K562 (cell line): Measurements from ENCODE around the gene SIRT5. TPM values are rescaled to one million over a fixed set of nuclear protein-coding genes. Genes with fewer than 3 reads are reported as not detected.
A peak's percentile ranks its signal among the peaks of the same experiment; 100 is the strongest.

Source experiments
- ATAC-seq: fragments of 200-7000 bp; cut with Tn5 transposase; 3 replicates; pipeline ENCODE4 v1.9.1; 2020; ENCODE audit warnings: moderate library complexity
- BruUV-seq: library from RNA; stranded (reverse); fragments of 400-500 nt; replicated peaks from 2 replicates; lab custom pipeline; 2021; lab: Mats Ljungman, UMichigan
- CTCF ChIA-PET: fragments of 300-600 bp; formaldehyde crosslinking; extraction: SDS; loops from one replicate; lab custom pipeline; 2021; ENCODE audit warnings: low intra/inter-chr PET ratio; lab: Yijun Ruan, JAX
- POLR2A ChIA-PET: fragments of 300-600, 350-650 bp; sonication (Branson Sonifier 250); formaldehyde crosslinking; extraction: SDS; loops from one replicate; lab custom pipeline; 2021; ENCODE audit warnings: antibody characterized with exemption, inconsistent platforms; lab: Yijun Ruan, JAX
- DNase-seq, 4 experiments: peaks; one replicate each; pipeline versions ENCODE4 v3.0.0 to v3.0.0-alpha.2; 2011 to 2018; ENCODE audit warnings: low spot score in 3 of 4, mixed read lengths in 3 of 4; ENCODE audit errors: extremely low read depth in 1 of 4
- FAIRE-seq: peaks from 2 replicates; lab custom pipeline; 2011; peaks lifted over from hg19 to GRCh38; lab: Jason Lieb, UNC
- H2AFZ ChIP-seq: 2 replicates; pipeline ENCODE4 v1.6.0; 2011; ENCODE audit warnings: low read depth, low read length, control low read depth, inconsistent platforms
- H3K27ac ChIP-seq: fragments of 200-600 bp; 3 replicates; pipeline ENCODE4 v1.8.0; 2011; ENCODE audit warnings: low read depth, mild to moderate bottlenecking, control low read depth, inconsistent platforms, low read length, moderate library complexity, mixed read lengths; ENCODE audit errors: extremely low read depth
- H3K27me3 ChIP-seq, 2 experiments: fragments of 300-600 bp in 1 of 2; 2 replicates in 1 of 2; 3 replicates in 1 of 2; pipeline versions ENCODE4 v1.6.0 to v1.8.0; 2011; ENCODE audit warnings: inconsistent platforms in 2 of 2, low read length in 2 of 2, mild to moderate bottlenecking in 1 of 2, mixed read lengths in 1 of 2, moderate library complexity in 1 of 2; ENCODE audit not compliant: control insufficient read depth in 2 of 2, insufficient read depth in 2 of 2
- H3K36me3 ChIP-seq: fragments of 300-600 bp; 3 replicates; pipeline ENCODE4 v1.8.0; 2011; ENCODE audit warnings: mild to moderate bottlenecking, low read length, inconsistent platforms; ENCODE audit not compliant: control insufficient read depth, insufficient read depth
- H3K4me1 ChIP-seq, 2 experiments: fragments of 200-600 bp in 1 of 2; replicated peaks in 1 of 2; 2 replicates in 1 of 2; 3 replicates in 1 of 2; pipeline versions ENCODE4 v1.5.1 to v1.8.0; 2011; ENCODE audit warnings: inconsistent platforms in 2 of 2, low read length in 2 of 2, mild to moderate bottlenecking in 1 of 2, mixed read lengths in 1 of 2, moderate library complexity in 1 of 2; ENCODE audit not compliant: control insufficient read depth in 2 of 2, insufficient read depth in 2 of 2
- H3K4me2 ChIP-seq: 2 replicates; pipeline ENCODE4 v1.6.1; 2011; ENCODE audit warnings: low read length, control low read depth, inconsistent platforms, mixed read lengths; ENCODE audit not compliant: insufficient read depth
- H3K4me3 ChIP-seq: fragments of 200-600 bp; sonication (generic), shearing (Covaris generic); 2 replicates; pipeline ENCODE4 v1.5.1; 2016; ENCODE audit warnings: control low read depth, inconsistent platforms
- H3K79me2 ChIP-seq: fragments of 200-600 bp; 3 replicates; pipeline ENCODE4 v1.8.0; 2011; ENCODE audit warnings: low read length, inconsistent platforms; ENCODE audit not compliant: control insufficient read depth, insufficient read depth
- H3K9ac ChIP-seq, 2 experiments: 2 replicates each; pipeline versions ENCODE4 v1.6.0 to v1.6.1; 2011; ENCODE audit warnings: low read depth in 2 of 2, low read length in 2 of 2, control low read depth in 1 of 2, inconsistent platforms in 1 of 2, mild to moderate bottlenecking in 1 of 2, mixed read lengths in 1 of 2; ENCODE audit not compliant: insufficient read depth in 1 of 2
- H3K9me1 ChIP-seq: one replicate; pipeline ENCODE4 v1.6.0; 2011; ENCODE audit warnings: inconsistent platforms, mild to moderate bottlenecking, low read length, moderate library complexity; ENCODE audit not compliant: control insufficient read depth, insufficient read depth
- H3K9me3 ChIP-seq: replicated peaks from 2 replicates; pipeline ENCODE4 v1.5.1; 2011; ENCODE audit warnings: low read depth, low read length, inconsistent platforms; ENCODE audit not compliant: control insufficient read depth, insufficient read depth
- H4K20me1 ChIP-seq: replicated peaks from 2 replicates; pipeline ENCODE4 v1.6.1; 2011; ENCODE audit warnings: low read length, inconsistent platforms, mixed read lengths; ENCODE audit not compliant: control insufficient read depth, insufficient read depth
- MGA ChIP-seq: fragments of 450-650 bp; IDR thresholded peaks from 2 replicates; pipeline ENCODE4 v1.6.1; 2016; ENCODE audit warnings: mild to moderate bottlenecking, moderate library complexity
- RAD51 ChIP-seq: fragments of 450-650 bp; IDR thresholded peaks from 2 replicates; pipeline ENCODE4 v1.7.1; 2016; ENCODE audit warnings: low read depth, mild to moderate bottlenecking, borderline replicate concordance
- ZMIZ1 ChIP-seq, 2 experiments: fragments of 150-350 bp in 1 of 2; IDR thresholded peaks; 2 replicates each; pipeline ENCODE4 v1.6.1; 2012 to 2016; ENCODE audit warnings: low read depth in 2 of 2, low read length in 2 of 2, mild to moderate bottlenecking in 1 of 2, moderate library complexity in 1 of 2
- ZNF174 ChIP-seq: fragments of 250-450 bp; sonication (Bioruptor Pico); IDR thresholded peaks from 2 replicates; pipeline ENCODE4 v1.4.0; 2020; ENCODE audit warnings: mild to moderate bottlenecking
- WGBS: fragments of 100-300 bp; shearing (Covaris generic); methylation state at CpG from one replicate; pipeline ENCODE4 v1.1.6; 2016; ENCODE audit warnings: low coverage, mixed read lengths; ENCODE audit not compliant: insufficient coverage; ENCODE audit errors: missing lambda C conversion rate; 5-methylcytosine and 5-hydroxymethylcytosine counted together
- in situ Hi-C: fragments of 300-500 bp; cut with MboI; formaldehyde crosslinking; loops from 4 replicates; pipeline ENCODE4 v1.15.0; 2018; ENCODE audit warnings: inconsistent platforms, mixed read lengths
- intact Hi-C: fragments of 100-400 bp; cut with micrococcal nuclease; formaldehyde crosslinking; loops from 2 replicates; pipeline ENCODE4 v1.14.2; 2022
- polyA plus RNA-seq, 8 experiments: library from polyadenylated mRNA; depleted of rRNA in 4 of 8; stranded (reverse) in 5 of 8; unstranded in 3 of 8; fragments of >200 nt; fragmentation: Nextera tagmentation in 2 of 8; fragmentation: Illumina TruSeq in 1 of 8; extraction: Ambion mirVana in 2 of 8; extraction: Trizol in 1 of 8; gene quantifications; 2 replicates each; pipeline versions ENCODE4 v1.2.1 to v1.2.3, GENCODE V29; 2011 to 2014; ENCODE audit warnings: inconsistent platforms in 1 of 8, missing spikeins in 1 of 8
- total RNA-seq, 7 experiments: library from RNA; depleted of rRNA in 6 of 7; stranded (reverse); fragments of >200 nt in 6 of 7; fragmentation: Illumina TruSeq in 2 of 7; extraction: Trizol in 2 of 7; gene quantifications; 2 replicates each; pipeline versions ENCODE4 v1.2.1 to v1.2.3, GENCODE V29; 2011 to 2021; ENCODE audit warnings: low replicate concordance in 1 of 7
- TF ChIP-seq, protein P1 (sequence below): sonication (generic); formaldehyde crosslinking; IDR thresholded peaks from 2 replicates; pipeline ENCODE4 v1.9.0; 2022; ENCODE audit warnings: mild to moderate bottlenecking, missing genetic modification reagents

SIRT5 gene
- total and polyA plus RNA-seq, 9 of the 15 experiments (the other 6 are each of a cell fraction or from before 2014, with no cell fraction given) = 2.1 to 15.7 (median 11.4) TPM

GRCh38 chr6:13560651-13561044 lies 13.8 kb upstream of the SIRT5 start:
- Histone ChIP-seq H3K27ac (no peak overlapping the region), H4K20me1 (no peaks in the 10 kb centered on the region), H3K4me1 (no peaks in the 10 kb centered on the region), H3K36me3 (no peaks in the 10 kb centered on the region), H3K9me1 (no peaks in the 10 kb centered on the region), H3K27me3 (peaks cover 0 to 7% of the 10 kb centered on the region in 2 experiments; a peak in 1 of 5 replicates), H3K4me2 (no peak overlapping the region), H2AFZ (peak overlapping the region; percentile 20), H3K4me3 (no peak overlapping the region), H3K9me3 (no peaks in the 10 kb centered on the region), H3K79me2 (no peaks in the 10 kb centered on the region), H3K9ac (no peak overlapping the region)
- CTCF ChIA-PET = no interaction called here
- DNase-seq (peak; percentile 34 to 75 (median 60)), FAIRE-seq (peak; percentile 29), ATAC-seq (peak; percentile 78)
- POLR2A ChIA-PET = no interaction called here
- 74% methylated on average over 2 of the region's 2 CpGs for WGBS
- no TSS peak for BruUV-seq
- in situ Hi-C loops = no loop called here
- intact Hi-C loops = no loop called here
- TF ChIP-seq, protein P1, sequence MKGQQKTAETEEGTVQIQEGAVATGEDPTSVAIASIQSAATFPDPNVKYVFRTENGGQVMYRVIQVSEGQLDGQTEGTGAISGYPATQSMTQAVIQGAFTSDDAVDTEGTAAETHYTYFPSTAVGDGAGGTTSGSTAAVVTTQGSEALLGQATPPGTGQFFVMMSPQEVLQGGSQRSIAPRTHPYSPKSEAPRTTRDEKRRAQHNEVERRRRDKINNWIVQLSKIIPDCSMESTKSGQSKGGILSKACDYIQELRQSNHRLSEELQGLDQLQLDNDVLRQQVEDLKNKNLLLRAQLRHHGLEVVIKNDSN (CRISPR knock-in tag) = peak; percentile 89
- TF ChIP-seq RAD51 = peak; percentile 92
- peak; percentile 69 for TF ChIP-seq MGA
- no peak for TF ChIP-seq ZMIZ1 (IDR thresholded peaks at IDR 0.05; ENCODE audit: low read depth in 2 of 2, low read length in 2 of 2)
- no peak for TF ChIP-seq ZNF174
